ENCODE results near the gene THOC2.
"Not testable (repeated sequence)": the region's sequence is repeated elsewhere in the genome, so short reads cannot be mapped to it uniquely, and the experiment has no call there.

THOC2 gene

GRCh38 chrX:123673813-123674212 lies 59.0 kb downstream of the THOC2 start:
- DNase-seq: peak; percentile 23

DNA sequence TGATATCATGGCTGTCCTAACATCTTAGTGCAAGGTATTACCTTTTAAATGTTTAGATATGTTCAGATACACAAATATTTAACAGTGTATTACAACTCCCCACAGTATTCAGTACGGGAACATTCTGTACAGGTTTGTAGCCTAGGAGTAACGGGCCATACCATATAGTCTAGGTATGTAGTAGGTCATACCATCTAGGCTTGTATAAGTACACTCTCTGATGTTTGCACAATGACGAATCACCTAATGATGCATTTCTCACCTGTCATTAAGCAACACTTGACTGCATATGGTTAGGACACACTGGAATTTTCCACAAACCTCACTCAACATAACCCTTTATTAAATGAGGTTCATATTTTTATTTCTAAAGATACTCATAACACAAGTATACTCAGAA lies 67.7 kb downstream of the THOC2 start:
- DNase-seq: no peak

GRCh38 chrX:123664467-123665167 lies 68.2 kb downstream of the THOC2 start:
- DNase-seq: peak; percentile 57

GRCh38 chrX:123663720-123664119 lies 69.1 kb downstream of the THOC2 start:
- DNase-seq: not testable (repeated sequence)

DNA sequence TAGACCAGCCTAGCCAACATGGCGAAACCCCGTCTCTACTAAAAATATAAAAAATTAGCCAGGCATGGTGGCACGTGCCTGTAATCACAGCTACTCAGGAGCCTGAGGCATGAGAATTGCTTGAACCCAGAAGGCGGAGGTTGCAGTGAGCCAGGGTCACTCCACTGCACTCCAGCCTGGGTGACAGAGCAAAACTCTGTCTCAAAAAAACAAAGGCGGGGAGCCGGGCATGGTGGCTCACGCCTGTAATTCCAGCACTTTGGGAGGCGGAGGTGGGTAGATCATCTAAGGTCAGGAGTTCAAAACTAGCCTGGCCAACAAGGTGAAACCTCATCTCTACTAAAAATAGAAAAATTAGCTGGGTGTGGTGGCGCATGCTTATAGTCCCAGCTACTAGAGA lies 76.3 kb downstream of the THOC2 start:
- not testable (repeated sequence) for DNase-seq

DNA sequence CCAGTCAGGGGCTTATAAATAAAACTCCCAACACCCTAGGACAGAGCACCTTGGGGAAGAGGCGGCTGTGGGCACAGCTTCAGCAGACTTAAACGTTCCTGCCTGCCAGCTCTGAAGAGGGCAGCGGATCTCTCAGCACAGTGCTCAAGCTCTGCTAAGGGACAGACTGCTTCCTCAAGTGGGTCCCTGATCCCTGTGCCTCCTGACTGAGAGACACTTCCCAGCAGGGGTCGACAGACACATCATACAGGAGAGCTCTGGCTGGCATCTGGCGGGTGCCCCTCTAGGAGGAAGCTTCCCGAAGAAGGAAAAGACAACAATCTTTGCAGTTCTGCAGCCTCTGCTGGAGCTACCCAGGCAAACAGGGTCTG lies 84.1 kb downstream of the THOC2 start:
- DNase-seq: not testable (repeated sequence)

DNA sequence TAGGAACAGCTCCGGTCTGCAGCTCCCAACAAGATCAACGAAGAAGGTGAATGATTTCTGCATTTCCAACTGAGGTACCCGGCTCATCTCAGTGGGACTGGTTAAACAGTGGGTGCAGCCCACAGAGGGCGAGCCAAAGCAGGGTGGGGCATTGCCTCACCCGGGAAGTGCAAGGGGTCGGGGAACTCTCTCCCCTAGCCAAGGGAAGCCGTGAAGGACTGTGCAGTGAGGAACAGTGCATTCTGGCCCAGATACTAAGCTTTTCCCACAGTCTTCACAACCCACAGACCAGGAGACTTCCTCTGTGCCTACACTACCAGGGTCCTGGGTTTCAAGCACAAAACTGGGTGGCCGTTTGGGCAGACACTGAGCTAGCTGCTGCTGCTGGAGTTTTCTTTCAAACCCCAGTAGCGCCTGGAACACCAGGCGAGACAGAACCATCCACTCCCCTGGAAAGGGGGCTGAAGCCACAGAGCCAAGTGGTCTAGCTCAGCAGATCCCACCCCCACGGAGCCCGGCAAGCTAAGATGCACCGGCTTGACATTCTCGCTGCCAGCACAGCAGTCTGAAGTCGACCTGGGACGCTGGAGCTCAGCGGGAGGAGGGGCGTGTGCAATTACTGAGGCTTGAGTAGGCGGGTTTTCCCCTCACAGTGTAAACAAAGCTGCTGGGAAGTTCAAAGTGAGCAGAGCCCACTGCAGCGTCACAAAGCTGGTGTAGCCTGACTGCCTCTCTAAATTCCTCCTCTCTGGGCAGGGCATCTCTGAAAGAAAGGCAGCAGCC lies 84.6 kb downstream of the THOC2 start:
- peak; percentile 54 for DNase-seq

DNA sequence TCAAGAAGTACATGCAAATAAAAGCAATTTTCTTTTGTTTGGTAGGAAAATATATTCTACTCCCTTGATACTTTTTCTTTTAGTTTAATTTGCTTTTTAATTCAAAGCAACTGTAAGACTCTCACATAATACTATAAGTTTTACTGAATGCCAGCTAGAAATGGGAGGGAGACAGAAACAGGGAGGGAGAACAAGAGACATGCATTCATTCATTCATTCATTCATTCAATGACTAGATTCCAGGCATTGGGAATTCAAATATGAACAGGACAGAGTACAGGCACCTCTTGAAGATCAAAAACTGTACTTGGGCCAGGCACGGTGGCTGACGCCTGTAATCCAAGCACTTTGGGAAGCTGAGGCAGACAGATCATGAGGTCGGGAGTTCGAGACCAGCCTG lies 85.6 kb downstream of the THOC2 start:
- DNase-seq: no peak

- no peak for DNase-seq
These were observed 103.3 kb downstream of the THOC2 start for GRCh38 chrX:123629502-123629901.

GRCh38 chrX:123626962-123627361 lies 105.9 kb downstream of the THOC2 start:
- peak; percentile 74 for DNase-seq

GRCh38 chrX:123625952-123626351 lies 106.9 kb downstream of the THOC2 start:
- DNase-seq: no peak

GRCh38 chrX:123625477-123625876 lies 107.4 kb downstream of the THOC2 start:
- DNase-seq: no peak

DNA sequence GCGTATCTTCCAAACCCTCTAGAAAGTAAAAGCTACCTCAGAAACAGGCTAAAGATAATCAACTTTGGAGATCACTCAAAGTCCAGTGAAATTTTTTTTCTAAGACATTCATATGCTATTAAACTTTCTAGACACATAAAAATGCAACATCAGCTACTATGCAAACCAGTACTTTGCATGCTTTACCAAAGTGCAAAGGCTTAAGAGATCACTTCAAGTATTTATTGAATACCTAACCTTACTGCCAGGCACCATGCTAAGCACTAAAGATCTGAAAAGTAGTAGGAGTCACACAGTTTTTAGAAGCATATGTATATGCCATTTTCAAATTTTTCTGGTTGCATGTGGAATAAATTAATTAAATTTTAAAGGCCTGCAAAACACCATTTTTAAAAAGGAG lies 115.8 kb downstream of the THOC2 start:
- DNase-seq: no peak

- no peak for DNase-seq
These were observed 121.9 kb downstream of the THOC2 start for GRCh38 chrX:123610915-123611314.

DNA sequence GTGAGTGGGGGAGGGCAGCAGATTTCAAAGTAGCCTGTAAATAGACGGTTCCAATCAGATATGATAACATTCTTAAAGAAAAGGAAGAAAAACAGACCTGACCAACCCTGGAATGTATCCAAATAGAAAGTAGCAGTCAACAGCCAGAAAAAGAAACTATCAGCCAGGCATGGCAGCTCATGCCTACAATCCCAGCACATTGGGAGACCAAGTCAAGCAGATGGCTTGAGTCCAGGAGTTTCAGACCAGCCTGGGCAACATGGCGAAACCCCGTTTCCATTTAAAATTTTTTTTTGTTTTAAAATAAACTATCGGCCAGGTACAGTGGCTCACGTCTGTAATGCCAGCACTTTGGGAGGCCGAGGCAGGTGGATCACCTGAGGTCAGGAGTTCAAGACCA lies 125.0 kb downstream of the THOC2 start:
- DNase-seq: no peak

DNA sequence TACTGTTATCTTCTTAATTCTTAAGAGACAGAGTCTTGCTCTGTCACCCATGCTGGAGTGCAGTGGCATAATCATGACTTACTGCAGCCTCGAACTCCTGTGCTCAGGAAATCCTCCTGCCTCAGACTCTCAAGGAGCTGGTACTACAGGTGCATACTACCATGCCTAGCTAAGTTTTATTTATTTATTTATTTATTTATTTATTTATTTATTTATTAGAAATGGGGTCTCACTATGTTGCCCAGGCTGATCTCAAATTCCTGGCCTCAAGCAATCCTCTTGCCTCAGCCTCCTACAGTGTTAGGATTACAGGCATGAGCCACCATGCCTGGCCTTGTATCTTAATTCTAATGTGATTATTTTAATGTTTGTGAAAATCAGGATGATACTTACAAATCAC lies 125.6 kb downstream of the THOC2 start:
- DNase-seq: no peak

- DNase-seq: peak; percentile 19
These were observed 129.4 kb downstream of the THOC2 start for GRCh38 chrX:123603491-123603890.

GRCh38 chrX:123601437-123601836 lies 131.4 kb downstream of the THOC2 start:
- DNase-seq: peak; percentile 1

- DNase-seq: no peak
These were observed 132.7 kb downstream of the THOC2 start for GRCh38 chrX:123600181-123600580.

GRCh38 chrX:123590842-123591486 lies 141.9 kb downstream of the THOC2 start:
- DNase-seq: no peak

DNA sequence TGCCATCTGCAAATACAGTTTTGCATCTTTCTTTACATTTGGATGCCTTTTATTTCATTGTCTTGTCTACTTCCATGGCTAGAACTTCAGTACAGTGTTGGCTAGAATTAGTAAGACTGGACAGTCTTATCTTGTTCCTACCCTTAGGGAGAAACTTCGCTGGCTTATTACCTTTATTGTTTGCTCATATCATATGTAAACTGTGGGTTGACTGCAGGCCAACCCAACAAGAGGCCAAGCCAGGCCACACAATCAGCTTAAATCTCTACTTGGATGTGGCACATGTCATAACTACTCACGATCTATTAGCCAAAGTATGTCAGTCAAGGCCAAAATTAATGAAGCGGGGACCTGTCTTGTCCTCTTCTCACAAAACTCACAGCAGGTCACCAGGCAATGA lies 144.1 kb downstream of the THOC2 start:
- no peak for DNase-seq

- no peak for DNase-seq
These were observed 151.3 kb downstream of the THOC2 start for GRCh38 chrX:123581586-123581985.

DNA sequence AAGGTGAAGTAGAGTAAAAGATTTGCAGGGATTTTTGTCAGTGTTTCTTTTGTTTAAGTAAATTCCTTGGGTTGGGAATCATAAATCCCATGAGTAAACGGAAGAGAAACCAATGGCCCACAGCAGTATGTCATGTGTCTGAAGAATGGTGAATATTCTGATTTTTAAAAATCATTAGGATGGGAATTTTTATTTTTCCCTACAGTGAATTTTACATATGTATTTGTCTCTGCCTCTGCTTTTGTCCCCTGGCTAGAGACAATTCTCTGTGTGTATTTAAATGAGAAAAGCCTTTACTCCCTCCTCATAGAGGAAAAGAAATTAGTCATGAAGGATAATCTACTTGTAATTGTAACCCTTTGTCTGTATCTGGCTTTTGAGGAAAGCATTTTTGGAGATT lies 152.1 kb downstream of the THOC2 start:
- no peak for DNase-seq

- not testable (repeated sequence) for DNase-seq
These were observed 158.8 kb downstream of the THOC2 start for GRCh38 chrX:123574027-123574426.
